H1 (cell line): ENCODE data around the gene RNF168.

Experiments used
- CEBPB ChIP-seq: IDR thresholded peaks from 2 replicates; pipeline ENCODE4 v1.6.1; 2012; ENCODE audit warnings: low read depth, low read length
- EP300 ChIP-seq, 2 experiments: IDR thresholded peaks; 1 replicate in 1 of 2; 2 replicates in 1 of 2; pipeline ENCODE4 v1.6.1; 2011 to 2012; ENCODE audit warnings: low read depth in 2 of 2, low read length in 2 of 2, mild to moderate bottlenecking in 2 of 2, borderline replicate concordance in 1 of 2, inconsistent platforms in 1 of 2, moderate library complexity in 1 of 2
- EZH2 ChIP-seq: fragments of 200-600 bp; sonication (generic); IDR thresholded peaks from 2 replicates; pipeline ENCODE4 v1.7.1; 2012; ENCODE audit warnings: low read depth, mild to moderate bottlenecking, moderate library complexity, low read length, inconsistent platforms; ENCODE audit not compliant: severe bottlenecking
- JUND ChIP-seq: IDR thresholded peaks from 2 replicates; pipeline ENCODE4 v1.6.1; 2011; ENCODE audit warnings: mild to moderate bottlenecking, improper control_type of control experiment, low read length
- MAFK ChIP-seq: IDR thresholded peaks from 2 replicates; pipeline ENCODE4 v1.6.1; 2012; ENCODE audit warnings: low read depth, mild to moderate bottlenecking, improper control_type of control experiment, low read length
- POLR2A ChIP-seq, 2 experiments: IDR thresholded peaks; 1 replicate in 1 of 2; 2 replicates in 1 of 2; pipeline ENCODE4 v1.6.1; 2011; ENCODE audit warnings: low read depth in 2 of 2, low read length in 2 of 2, mild to moderate bottlenecking in 2 of 2; ENCODE audit errors: control extremely low read depth in 1 of 2
- POLR2AphosphoS5 ChIP-seq: IDR thresholded peaks from 2 replicates; pipeline ENCODE4 v1.6.1; 2011; ENCODE audit warnings: low read depth, low read length
- POU5F1 ChIP-seq: IDR thresholded peaks from 2 replicates; pipeline ENCODE4 v1.6.1; 2011; ENCODE audit warnings: low read depth, mild to moderate bottlenecking, low read length, moderate library complexity
- SIN3A ChIP-seq, 2 experiments: IDR thresholded peaks in 1 of 2; conservative IDR thresholded peaks in 1 of 2; 2 replicates each; pipeline ENCODE4 v1.6.1; 2011 to 2012; ENCODE audit warnings: low read length in 2 of 2, improper control_type of control experiment in 1 of 2, low read depth in 1 of 2, mild to moderate bottlenecking in 1 of 2
- USF2 ChIP-seq: IDR thresholded peaks from 2 replicates; pipeline ENCODE4 v1.6.1; 2011; ENCODE audit warnings: low read length, improper control_type of control experiment
- TF ChIP-seq, protein P1 (sequence below), 3 experiments: IDR thresholded peaks; 1 replicate in 2 of 3; 2 replicates in 1 of 3; pipeline versions ENCODE4 v1.5.1 to v1.6.1; 2011; ENCODE audit warnings: low read length in 3 of 3, mild to moderate bottlenecking in 3 of 3, inconsistent platforms in 2 of 3, low read depth in 1 of 3, moderate library complexity in 1 of 3; ENCODE audit not compliant: insufficient read depth in 1 of 3; ENCODE audit errors: control extremely low read depth in 1 of 3

DNA sequence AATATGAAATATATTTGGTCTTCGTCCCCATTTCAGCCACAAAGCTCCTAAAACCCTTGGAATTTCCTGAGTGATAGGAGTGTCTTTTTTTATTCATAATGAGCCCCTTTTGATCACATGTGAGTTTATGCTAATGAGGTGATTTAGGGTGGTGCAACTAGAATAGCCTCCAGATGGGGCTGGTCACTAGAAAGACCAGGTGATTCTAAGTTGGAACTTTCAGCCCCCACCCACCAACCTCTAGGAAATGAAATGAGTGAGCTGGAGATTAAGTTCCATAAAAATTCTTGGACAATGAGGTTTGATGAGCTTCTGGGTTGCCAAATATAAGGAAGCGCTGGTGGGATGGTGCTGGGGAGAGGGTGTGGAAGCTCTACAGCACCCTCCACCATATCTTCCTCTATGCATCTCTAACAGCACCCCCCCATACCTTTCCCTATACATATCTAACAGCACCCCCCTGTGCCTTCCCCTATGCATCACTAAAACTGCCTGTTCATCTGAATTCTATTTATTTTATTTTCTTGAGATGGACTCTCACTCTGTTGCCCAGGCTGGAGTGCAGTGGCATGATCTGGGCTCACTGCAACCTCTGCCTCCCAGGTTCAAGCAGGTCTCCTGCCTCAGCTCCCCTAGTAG, 13.7 kb upstream of the RNF168 start:
- TF ChIP-seq EP300 (IDR thresholded peaks at IDR 0.05; ENCODE audit: borderline replicate concordance in 1 of 2, low read depth in 2 of 2, low read length in 2 of 2) (no peak), SIN3A (conservative IDR thresholded peaks at IDR 0.05 in 1 of 2, IDR thresholded peaks at IDR 0.05 in 1 of 2; ENCODE audit: low read depth in 1 of 2, low read length in 2 of 2) (no peak), POU5F1 (no peak), CEBPB (no peak), EZH2 (no peak), JUND (no peak), MAFK (no peak), USF2 (no peak), POLR2A (IDR thresholded peaks at IDR 0.05; ENCODE audit: control extremely low read depth in 1 of 2, low read depth in 2 of 2, low read length in 2 of 2) (no peak), POLR2AphosphoS5 (no peak)
- TF ChIP-seq, protein P1, sequence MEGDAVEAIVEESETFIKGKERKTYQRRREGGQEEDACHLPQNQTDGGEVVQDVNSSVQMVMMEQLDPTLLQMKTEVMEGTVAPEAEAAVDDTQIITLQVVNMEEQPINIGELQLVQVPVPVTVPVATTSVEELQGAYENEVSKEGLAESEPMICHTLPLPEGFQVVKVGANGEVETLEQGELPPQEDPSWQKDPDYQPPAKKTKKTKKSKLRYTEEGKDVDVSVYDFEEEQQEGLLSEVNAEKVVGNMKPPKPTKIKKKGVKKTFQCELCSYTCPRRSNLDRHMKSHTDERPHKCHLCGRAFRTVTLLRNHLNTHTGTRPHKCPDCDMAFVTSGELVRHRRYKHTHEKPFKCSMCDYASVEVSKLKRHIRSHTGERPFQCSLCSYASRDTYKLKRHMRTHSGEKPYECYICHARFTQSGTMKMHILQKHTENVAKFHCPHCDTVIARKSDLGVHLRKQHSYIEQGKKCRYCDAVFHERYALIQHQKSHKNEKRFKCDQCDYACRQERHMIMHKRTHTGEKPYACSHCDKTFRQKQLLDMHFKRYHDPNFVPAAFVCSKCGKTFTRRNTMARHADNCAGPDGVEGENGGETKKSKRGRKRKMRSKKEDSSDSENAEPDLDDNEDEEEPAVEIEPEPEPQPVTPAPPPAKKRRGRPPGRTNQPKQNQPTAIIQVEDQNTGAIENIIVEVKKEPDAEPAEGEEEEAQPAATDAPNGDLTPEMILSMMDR (IDR thresholded peaks at IDR 0.05; ENCODE audit: control extremely low read depth in 1 of 3, insufficient read depth in 1 of 3, low read depth in 1 of 3, low read length in 3 of 3), result no peak
